Lower leg skin (tissue), 4 donors: ENCODE data around the gene ATP8A2. TPM values are rescaled to one million over a fixed set of nuclear protein-coding genes. Genes with fewer than 3 reads are reported as not detected.
A peak's percentile ranks its signal among the peaks of the same experiment; 100 is the strongest.

ENCODE experiments used
- DNase-seq, 2 donors: peaks; one replicate each; pipeline ENCODE4 v3.0.0-alpha.2; 2019; ENCODE audit warnings: low spot score in 2 of 2
- H3K4me3 ChIP-seq: fragments of 200-600 bp; sonication (generic); 2 replicates; pipeline ENCODE4 v1.5.1; 2017; ENCODE audit warnings: mild to moderate bottlenecking, low read depth; ENCODE audit not compliant: poor library complexity, severe bottlenecking
- CTCF ChIP-seq, 3 donors: fragments of 450-650 bp; IDR thresholded peaks; one replicate each; pipeline ENCODE4 v1.5.1; 2016; ENCODE audit warnings: antibody characterized with exemption in 3 of 3, mild to moderate bottlenecking in 3 of 3, moderate library complexity in 2 of 3
- POLR2A ChIP-seq, 2 donors: fragments of 450-650 bp; IDR thresholded peaks; one replicate each; pipeline ENCODE4 v1.6.1; 2016 to 2017; ENCODE audit warnings: antibody characterized with exemption in 2 of 2, mild to moderate bottlenecking in 1 of 2, moderate library complexity in 1 of 2
- WGBS, 2 donors: methylation state at CpG; one replicate each; pipeline ENCODE4 v1.1.5; 2018; 5-methylcytosine and 5-hydroxymethylcytosine counted together
- intact Hi-C: fragments of 100-400 bp; cut with DNase I; formaldehyde crosslinking; loops from one replicate; pipeline ENCODE4 v1.15.0; 2023; ENCODE audit warnings: low total_unique reads
- total RNA-seq, 4 donors: library from RNA; depleted of rRNA; stranded (reverse); fragments of >200 nt; gene quantifications; one replicate each; pipeline ENCODE4 v1.1.0, GENCODE V29; 2016

The ATP8A2 gene
- total RNA-seq, 4 donors from 2014 or later: 0.05 to 0.23 TPM; not detected in 2

- whole genome bisulfite sequencing, 2 donors: 93 to 97% methylated on average over 2 of the region's 2 CpGs
- TF ChIP-seq CTCF (IDR thresholded peaks at IDR 0.05): no peak
- TF ChIP-seq POLR2A (IDR thresholded peaks at IDR 0.05): no peak
- intact Hi-C loops: no loop called here
- H3K4me3 ChIP-seq: no peak overlapping the region
- no peak for DNase-seq
Observed at GRCh38 chr13:25742220-25742619, 370.4 kb downstream of the ATP8A2 start.

- no peak for TF ChIP-seq POLR2A (IDR thresholded peaks at IDR 0.05)
- TF ChIP-seq CTCF (IDR thresholded peaks at IDR 0.05): no peak
- DNase-seq: no peak
- no peak overlapping the region for H3K4me3 ChIP-seq
- intact Hi-C loops: no loop called here
- WGBS, 2 donors: 83 to 88% methylated on average over 4 of the region's 4 CpGs
Observed at GRCh38 chr13:25743421-25743820, 371.6 kb downstream of the ATP8A2 start.

- no peak for DNase-seq
- H3K4me3 ChIP-seq: no peak overlapping the region
- TF ChIP-seq CTCF (IDR thresholded peaks at IDR 0.05) (no peak), POLR2A (IDR thresholded peaks at IDR 0.05) (no peak)
- intact Hi-C loops: no loop called here
- 70 to 76% methylated on average over 6 of the region's 6 CpGs for WGBS, 2 donors
Observed at GRCh38 chr13:25744178-25744577, 372.4 kb downstream of the ATP8A2 start.

GRCh38 chr13:25746131-25746530 is 374.4 kb downstream of the ATP8A2 start:
- WGBS, 2 donors: 86 to 94% methylated on average over 3 of the region's 3 CpGs
- intact Hi-C loops: no loop called here
- TF ChIP-seq POLR2A (IDR thresholded peaks at IDR 0.05): no peak

GRCh38 chr13:25752957-25753551 is 381.3 kb downstream of the ATP8A2 start:
- TF ChIP-seq POLR2A (IDR thresholded peaks at IDR 0.05): no peak
- TF ChIP-seq CTCF (IDR thresholded peaks at IDR 0.05): no peak
- H3K4me3 ChIP-seq: no peak overlapping the region
- intact Hi-C loops: no loop called here
- WGBS, 2 donors: 33 to 41% methylated on average over 8 of the region's 8 CpGs
- DNase-seq: peak; percentile 28 to 86

More at GRCh38 chr13:25746131-25746530, 374.4 kb downstream of the ATP8A2 start:
- H3K4me3 ChIP-seq: no peak overlapping the region
- DNase-seq: no peak

- TF ChIP-seq POLR2A (IDR thresholded peaks at IDR 0.05) (no peak), CTCF (IDR thresholded peaks at IDR 0.05) (no peak)
- DNase-seq: no peak
- WGBS, 2 donors: 86 to 92% methylated on average over 7 of the region's 7 CpGs
- intact Hi-C loops: no loop called here
- no peak overlapping the region for H3K4me3 ChIP-seq
Observed at GRCh38 chr13:25753976-25754375, 382.2 kb downstream of the ATP8A2 start.
